Esophagus (tissue), 2 donors: ENCODE results near the gene SEMA4F. TPM values are rescaled to one million over a fixed set of nuclear protein-coding genes. Genes with fewer than 3 reads are reported as not detected.
"Not testable (repeated sequence)": the region's sequence is repeated elsewhere in the genome, so short reads cannot be mapped to it uniquely, and the experiment has no call there.

Experiments used
- H3K27ac ChIP-seq, 2 donors: one replicate each; pipeline ENCODE4 v1.5.1; 2013; ENCODE audit warnings: low read depth in 2 of 2, mild to moderate bottlenecking in 2 of 2, inconsistent platforms in 1 of 2, low read length in 1 of 2, moderate library complexity in 1 of 2
- H3K27me3 ChIP-seq, 2 donors: one replicate each; pipeline ENCODE4 v1.6.1; 2013; ENCODE audit warnings: low read length in 2 of 2, control low read depth in 1 of 2, mild to moderate bottlenecking in 1 of 2; ENCODE audit not compliant: insufficient read depth in 2 of 2, control insufficient read depth in 1 of 2
- H3K36me3 ChIP-seq, 2 donors: one replicate each; pipeline ENCODE4 v1.6.1; 2013; ENCODE audit warnings: low read length in 1 of 2; ENCODE audit not compliant: control insufficient read depth in 2 of 2, insufficient read depth in 2 of 2
- H3K4me1 ChIP-seq, 2 donors: one replicate each; pipeline ENCODE4 v1.6.1; 2013; ENCODE audit warnings: low read length in 1 of 2; ENCODE audit not compliant: control insufficient read depth in 2 of 2, insufficient read depth in 2 of 2
- H3K4me3 ChIP-seq, 2 donors: one replicate each; pipeline ENCODE4 v1.5.1; 2013; ENCODE audit warnings: low read length in 2 of 2, mild to moderate bottlenecking in 2 of 2, low read depth in 1 of 2, moderate library complexity in 1 of 2
- H3K9me3 ChIP-seq, 2 donors: one replicate each; pipeline ENCODE4 v1.6.1; 2013; ENCODE audit warnings: mild to moderate bottlenecking in 2 of 2, low read depth in 1 of 2, low read length in 1 of 2, moderate library complexity in 1 of 2; ENCODE audit not compliant: control insufficient read depth in 2 of 2, insufficient read depth in 1 of 2
- WGBS, 2 donors: extraction: QIAGEN DNeasy Blood & Tissue Kit; methylation state at CpG; one replicate each; pipeline ENCODE4 v1.1.7; 2013; 5-methylcytosine and 5-hydroxymethylcytosine counted together
- polyA plus RNA-seq, 2 donors: library from polyadenylated mRNA; stranded (reverse); fragments of 200-250 nt; gene quantifications; one replicate each; pipeline ENCODE4 v1.2.3, GENCODE V29; 2013
- donor health status: healthy with polysubstance abuse.
- donor health status: Bipolar disorder and iron deficiency.

SEMA4F gene
- polyA plus RNA-seq, 2 donors, result 0.55 to 0.59 TPM

- H3K4me3 ChIP-seq, H3K9me3 ChIP-seq, H3K36me3 ChIP-seq, H3K27ac ChIP-seq, H3K27me3 ChIP-seq, H3K4me1 ChIP-seq: not testable (repeated sequence)
- WGBS, 2 donors, result 96 to 98% methylated on average over 3 of the region's 3 CpGs
These were observed 23.6 kb upstream of the SEMA4F start for GRCh38 chr2:74630454-74630853.

GRCh38 chr2:74632209-74632938, 21.7 kb upstream of the SEMA4F start:
- Histone ChIP-seq H3K4me3 (no peak overlapping the region), H3K27me3 (no peaks in the 10 kb centered on the region), H3K36me3 (no peaks in the 10 kb centered on the region), H3K4me1 (peaks cover 0 to 3% of the 10 kb centered on the region in 2 donors), H3K27ac (no peak overlapping the region), H3K9me3 (no peaks in the 10 kb centered on the region)
- 40 to 63% methylated on average over 3 of the region's 3 CpGs for WGBS, 2 donors

GRCh38 chr2:74632939-74633312, 21.1 kb upstream of the SEMA4F start:
- no peak overlapping the region for H3K27ac ChIP-seq
- no peaks in the 10 kb centered on the region for H3K9me3 ChIP-seq
- no peak overlapping the region for H3K4me3 ChIP-seq
- H3K36me3 ChIP-seq, result no peaks in the 10 kb centered on the region
- H3K27me3 ChIP-seq, result no peaks in the 10 kb centered on the region
- H3K4me1 ChIP-seq, result peaks cover 0 to 3% of the 10 kb centered on the region in 2 donors

- H3K27me3 ChIP-seq, result no peaks in the 10 kb centered on the region
These were observed 14.5 kb upstream of the SEMA4F start for GRCh38 chr2:74639550-74639949.

GRCh38 chr2:74645344-74645743, 8.7 kb upstream of the SEMA4F start:
- Histone ChIP-seq H3K27me3 (peaks cover 0 to 8% of the 10 kb centered on the region in 2 donors), H3K4me1 (no peaks in the 10 kb centered on the region), H3K27ac (no peak overlapping the region), H3K4me3 (no peak overlapping the region), H3K36me3 (no peaks in the 10 kb centered on the region), H3K9me3 (no peaks in the 10 kb centered on the region)
- WGBS, 2 donors, result 74 to 80% methylated on average over 4 of the region's 4 CpGs

More at GRCh38 chr2:74639550-74639949, 14.5 kb upstream of the SEMA4F start:
- H3K4me1 ChIP-seq, result no peaks in the 10 kb centered on the region
- WGBS, 2 donors, result 65 to 74% methylated on average over 2 of the region's 2 CpGs
- no peaks in the 10 kb centered on the region for H3K9me3 ChIP-seq
- H3K36me3 ChIP-seq, result no peaks in the 10 kb centered on the region
- H3K4me3 ChIP-seq, result no peak overlapping the region
- H3K27ac ChIP-seq, result no peak overlapping the region

GRCh38 chr2:74646201-74646600, 7.8 kb upstream of the SEMA4F start:
- no peak overlapping the region for H3K27ac ChIP-seq
- H3K4me3 ChIP-seq, result no peak overlapping the region
- no peaks in the 10 kb centered on the region for H3K9me3 ChIP-seq
- 64 to 71% methylated on average over 2 of the region's 2 CpGs for WGBS, 2 donors
- peaks cover 0 to 8% of the 10 kb centered on the region in 2 donors for H3K27me3 ChIP-seq
- H3K36me3 ChIP-seq, result no peaks in the 10 kb centered on the region
- H3K4me1 ChIP-seq, result no peaks in the 10 kb centered on the region

GRCh38 chr2:74646834-74647482, 7.1 kb upstream of the SEMA4F start:
- 93 to 95% methylated on average over 13 of the region's 13 CpGs for WGBS, 2 donors
- no peaks in the 10 kb centered on the region for H3K4me1 ChIP-seq
- H3K27me3 ChIP-seq, result peaks cover 0 to 8% of the 10 kb centered on the region in 2 donors
- no peak overlapping the region for H3K27ac ChIP-seq
- no peak overlapping the region for H3K4me3 ChIP-seq
- H3K9me3 ChIP-seq, result no peaks in the 10 kb centered on the region
- H3K36me3 ChIP-seq, result no peaks in the 10 kb centered on the region

- H3K9me3 ChIP-seq, result no peaks in the 10 kb centered on the region
- H3K27me3 ChIP-seq, result peaks cover 0 to 8% of the 10 kb centered on the region in 2 donors
- no peak within 1 kb of the TSS for H3K27ac ChIP-seq
- 17 to 21% methylated on average over 43 to 45 of the region's 45 CpGs for WGBS, 2 donors
- peak within 1 kb of the TSS in 1 of 2 donors; percentile 18 for H3K4me3 ChIP-seq
- no peaks in the 10 kb centered on the region for H3K4me1 ChIP-seq
- no peaks in the 10 kb centered on the region for H3K36me3 ChIP-seq
These were observed 6.0 kb upstream of the SEMA4F start, which contains the start of gene M1AP for GRCh38 chr2:74648009-74648443. Gene M1AP (minus strand): TSS chr2:74648330. CDS start chr2:74640275, 8,055 bp downstream.

- Histone ChIP-seq H3K27ac (no peak overlapping the region), H3K9me3 (no peaks in the 10 kb centered on the region), H3K27me3 (peaks cover 0 to 4% of the 10 kb centered on the region in 2 donors), H3K4me3 (peak overlapping the region; percentile 63 to 64), H3K36me3 (no peaks in the 10 kb centered on the region), H3K4me1 (peaks cover 0 to 2% of the 10 kb centered on the region in 2 donors)
- 7 to 9% methylated on average over 15 of the region's 15 CpGs for WGBS, 2 donors
These were observed 460 bp upstream of the SEMA4F start for GRCh38 chr2:74653589-74653984.
